Caco-2 (cell line): ENCODE data around the gene OMP. TPM values are rescaled to one million over a fixed set of nuclear protein-coding genes. Genes with fewer than 3 reads are reported as not detected.

Experiments
- BruUV-seq: library from RNA; stranded (reverse); fragments of 400-500 nt; replicated peaks from 2 replicates; lab custom pipeline; 2021; lab: Mats Ljungman, UMichigan
- CTCF ChIA-PET: fragments of 300-600 bp; sonication (Branson Sonifier 250); formaldehyde crosslinking; loops from one replicate; lab custom pipeline; 2022; ENCODE audit warnings: antibody characterized with exemption; lab: Charles Lee
- POLR2A ChIA-PET: fragments of 300-600 bp; sonication (Branson Sonifier 250); formaldehyde crosslinking; loops from one replicate; lab custom pipeline; 2022; ENCODE audit warnings: antibody characterized with exemption; lab: Charles Lee
- DNase-seq, 2 experiments: peaks; one replicate each; pipeline versions ENCODE4 v3.0.0 to v3.0.0-alpha.2; 2020 to 2022
- H3K27me3 ChIP-seq: replicated peaks from 2 replicates; pipeline ENCODE4 v1.6.0; 2011; ENCODE audit warnings: low read length; ENCODE audit not compliant: control insufficient read depth, insufficient read depth
- H3K36me3 ChIP-seq: 2 replicates; pipeline ENCODE4 v1.5.1; 2011; ENCODE audit warnings: low read length; ENCODE audit not compliant: control insufficient read depth, insufficient read depth
- H3K4me1 ChIP-seq: fragments of 250-450 bp; sonication (Bioruptor Pico); 2 replicates; pipeline ENCODE4 v1.5.1; 2020; ENCODE audit warnings: mild to moderate bottlenecking
- H3K4me3 ChIP-seq: 2 replicates; pipeline ENCODE4 v1.5.1; 2011; ENCODE audit warnings: low read depth, mild to moderate bottlenecking, control low read depth, low read length
- H3K9me3 ChIP-seq: fragments of 250-450 bp; sonication (Bioruptor Pico); 2 replicates; pipeline ENCODE4 v1.5.1; 2020; ENCODE audit warnings: mild to moderate bottlenecking, moderate library complexity
- H3K27ac Mint-ChIP-seq: one replicate; pipeline ENCODE4 v1.8.0; 2022; ENCODE audit warnings: mixed read lengths; ENCODE audit not compliant: unreplicated experiment
- H3K27me3 Mint-ChIP-seq: one replicate; pipeline ENCODE4 v1.8.0; 2022; ENCODE audit warnings: mixed read lengths; ENCODE audit not compliant: insufficient read depth, unreplicated experiment
- H3K36me3 Mint-ChIP-seq: one replicate; pipeline ENCODE4 v1.8.0; 2022; ENCODE audit warnings: mild to moderate bottlenecking, mixed read lengths; ENCODE audit not compliant: insufficient read depth, unreplicated experiment
- H3K4me1 Mint-ChIP-seq: one replicate; pipeline ENCODE4 v1.8.0; 2022; ENCODE audit warnings: low read depth, mixed read lengths; ENCODE audit not compliant: unreplicated experiment
- H3K4me3 Mint-ChIP-seq: one replicate; pipeline ENCODE4 v1.8.0; 2022; ENCODE audit warnings: mild to moderate bottlenecking, moderate library complexity, mixed read lengths; ENCODE audit not compliant: unreplicated experiment
- H3K9me3 Mint-ChIP-seq: one replicate; pipeline ENCODE4 v1.8.0; 2022; ENCODE audit warnings: mixed read lengths; ENCODE audit not compliant: unreplicated experiment
- CTCF ChIP-seq, 2 experiments: fragments of 200-600 bp in 1 of 2; IDR thresholded peaks; 1 replicate in 1 of 2; 2 replicates in 1 of 2; pipeline versions ENCODE4 v1.5.1 to v1.8.0; 2011 to 2022; ENCODE audit warnings: antibody characterized with exemption in 1 of 2, control low read depth in 1 of 2, inconsistent platforms in 1 of 2, low read depth in 1 of 2, low read length in 1 of 2, mild to moderate bottlenecking in 1 of 2, moderate library complexity in 1 of 2; ENCODE audit not compliant: insufficient read depth in 1 of 2, severe bottlenecking in 1 of 2, unreplicated experiment in 1 of 2
- intact Hi-C: fragments of 100-400 bp; cut with micrococcal nuclease; formaldehyde crosslinking; loops from one replicate; pipeline ENCODE4 v1.10.0; 2022; ENCODE audit not compliant: unreplicated experiment
- total RNA-seq: library from RNA; stranded (reverse); gene quantifications from 2 replicates; pipeline ENCODE4 v1.2.3, GENCODE V29; 2022

OMP gene
- total RNA-seq, 1 experiment from 2014 or later: 0.70 TPM

GRCh38 chr11:77080643-77081210, 21.9 kb upstream of the OMP start:
- BruUV-seq: no TSS peak
- no peak for TF ChIP-seq CTCF (IDR thresholded peaks at IDR 0.05; ENCODE audit: insufficient read depth in 1 of 2, low read depth in 1 of 2, low read length in 1 of 2, severe bottlenecking in 1 of 2, unreplicated experiment in 1 of 2)
- Mint-ChIP-seq H3K9me3 (peaks cover 19% of the 10 kb centered on the region), H3K4me1 (peaks cover 3% of the 10 kb centered on the region), H3K27ac (no peak overlapping the region), H3K27me3 (no peaks in the 10 kb centered on the region), H3K4me3 (no peak overlapping the region), H3K36me3 (no peaks in the 10 kb centered on the region)
- DNase-seq: peak in 1 of 2 experiments; percentile 26
- ChIA-PET CTCF (interaction anchor here (1.0 to 1.2 kb wide), 2 partner anchors 11 to 33 kb away, joined by 7 to 10 read pairs; no protein-coding TSS in a partner anchor), POLR2A (no interaction called here)
- Histone ChIP-seq H3K4me3 (no peak overlapping the region), H3K36me3 (no peaks in the 10 kb centered on the region), H3K9me3 (peaks cover 11% of the 10 kb centered on the region), H3K4me1 (peaks cover under 1% of the 10 kb centered on the region; the same call in 1 of the 2 replicates), H3K27me3 (no peaks in the 10 kb centered on the region)
- intact Hi-C loops: no loop called here

- Mint-ChIP-seq H3K27ac (no peak overlapping the region), H3K9me3 (peaks cover 19% of the 10 kb centered on the region), H3K4me1 (no peaks in the 10 kb centered on the region), H3K4me3 (no peak overlapping the region), H3K36me3 (no peaks in the 10 kb centered on the region), H3K27me3 (no peaks in the 10 kb centered on the region)
- ChIA-PET POLR2A (no interaction called here), CTCF (interaction anchor here (0.9 to 2.2 kb wide), 3 partner anchors 10 to 162 kb away, joined by 3 to 11 read pairs (median 9); no protein-coding TSS in a partner anchor)
- Histone ChIP-seq H3K4me3 (no peak overlapping the region), H3K36me3 (no peaks in the 10 kb centered on the region), H3K9me3 (peaks cover 11% of the 10 kb centered on the region), H3K4me1 (no peaks in the 10 kb centered on the region), H3K27me3 (no peaks in the 10 kb centered on the region)
- no peak for TF ChIP-seq CTCF (IDR thresholded peaks at IDR 0.05; ENCODE audit: insufficient read depth in 1 of 2, low read depth in 1 of 2, low read length in 1 of 2, severe bottlenecking in 1 of 2, unreplicated experiment in 1 of 2)
- no TSS peak for BruUV-seq
- DNase-seq: peak in 1 of 2 experiments; percentile 34
- intact Hi-C loops: no loop called here
Measured at GRCh38 chr11:77081381-77081851, 21.2 kb upstream of the OMP start.

- Histone ChIP-seq H3K9me3 (peaks cover 11% of the 10 kb centered on the region), H3K27me3 (no peaks in the 10 kb centered on the region), H3K36me3 (no peaks in the 10 kb centered on the region), H3K4me3 (no peak overlapping the region), H3K4me1 (peaks cover 8% of the 10 kb centered on the region)
- Mint-ChIP-seq H3K4me1 (peaks cover 5% of the 10 kb centered on the region), H3K9me3 (peaks cover 19% of the 10 kb centered on the region), H3K27ac (no peak overlapping the region), H3K4me3 (no peak overlapping the region), H3K36me3 (no peaks in the 10 kb centered on the region), H3K27me3 (no peaks in the 10 kb centered on the region)
- no peak for TF ChIP-seq CTCF (IDR thresholded peaks at IDR 0.05; ENCODE audit: insufficient read depth in 1 of 2, low read depth in 1 of 2, low read length in 1 of 2, severe bottlenecking in 1 of 2, unreplicated experiment in 1 of 2)
- peak in 1 of 2 experiments; percentile 34 for DNase-seq
- ChIA-PET CTCF (interaction anchor here (0.9 to 2.2 kb wide), 3 partner anchors 9 to 163 kb away, joined by 3 to 11 read pairs (median 9); no protein-coding TSS in a partner anchor), POLR2A (no interaction called here)
- BruUV-seq: no TSS peak
- intact Hi-C loops: no loop called here
Measured at GRCh38 chr11:77081976-77082836, 20.4 kb upstream of the OMP start.
